ENCODE results near the gene BOC.

Gene BOC

DNA sequence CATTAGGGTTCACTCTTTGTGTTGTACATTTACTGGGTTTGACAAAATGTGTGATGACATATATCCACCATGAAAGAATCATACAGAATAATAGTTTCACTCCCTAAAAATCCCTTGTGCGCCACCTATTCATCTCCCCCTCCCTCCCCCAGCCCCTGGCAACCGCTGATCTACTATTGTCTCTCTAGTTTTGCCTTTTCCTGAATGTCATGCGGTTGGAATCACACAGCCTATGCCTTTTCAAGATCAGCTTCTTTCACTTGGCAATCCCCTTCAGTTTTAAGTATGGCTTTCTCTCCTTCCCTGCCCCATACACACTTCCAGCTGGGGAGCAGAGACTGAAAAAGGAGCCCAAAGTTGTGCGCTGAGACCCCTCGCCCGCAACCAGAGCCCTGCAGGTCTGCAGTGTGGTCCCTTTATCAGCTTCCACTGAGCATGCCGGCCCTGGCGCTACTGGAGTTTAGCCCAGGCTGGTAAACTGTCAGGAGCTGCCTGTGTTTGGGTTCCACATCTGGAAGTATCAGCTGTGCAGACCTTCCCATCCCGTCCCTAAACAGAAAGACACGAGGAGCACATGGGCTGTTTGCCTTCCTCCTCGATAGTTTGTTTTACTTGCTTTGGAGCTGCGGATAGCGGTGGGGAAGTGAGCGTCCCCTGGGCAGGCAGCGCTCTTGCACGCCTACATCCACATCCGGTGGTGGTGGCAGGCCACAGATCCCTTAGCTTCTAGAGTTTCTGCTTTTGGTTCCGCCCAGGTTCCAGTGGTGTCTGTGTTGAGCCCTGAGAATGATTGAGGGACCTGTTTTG is 12.3 kb downstream of the BOC start:
- TF ChIP-seq TCF12 (IDR thresholded peaks at IDR 0.05; ENCODE audit: low read depth) = no peak
- no peak for TF ChIP-seq EP300 (IDR thresholded peaks at IDR 0.05; ENCODE audit: borderline replicate concordance)
- no peak for TF ChIP-seq FOXM1 (IDR thresholded peaks at IDR 0.05; ENCODE audit: borderline replicate concordance, low read depth)
- no peak for TF ChIP-seq RAD21 (IDR thresholded peaks at IDR 0.05; ENCODE audit: low read depth)
- TF ChIP-seq TEAD4 (IDR thresholded peaks at IDR 0.05) = no peak
- no peak for TF ChIP-seq NFIC (IDR thresholded peaks at IDR 0.05)
- TF ChIP-seq, protein P1, sequence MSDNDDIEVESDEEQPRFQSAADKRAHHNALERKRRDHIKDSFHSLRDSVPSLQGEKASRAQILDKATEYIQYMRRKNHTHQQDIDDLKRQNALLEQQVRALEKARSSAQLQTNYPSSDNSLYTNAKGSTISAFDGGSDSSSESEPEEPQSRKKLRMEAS (IDR thresholded peaks at IDR 0.05) = no peak
- TF ChIP-seq YY1 (IDR thresholded peaks at IDR 0.05; ENCODE audit: low read depth) = no peak
- TF ChIP-seq CREB1 (IDR thresholded peaks at IDR 0.05; ENCODE audit: low read depth) = no peak
- TF ChIP-seq, protein P2, sequence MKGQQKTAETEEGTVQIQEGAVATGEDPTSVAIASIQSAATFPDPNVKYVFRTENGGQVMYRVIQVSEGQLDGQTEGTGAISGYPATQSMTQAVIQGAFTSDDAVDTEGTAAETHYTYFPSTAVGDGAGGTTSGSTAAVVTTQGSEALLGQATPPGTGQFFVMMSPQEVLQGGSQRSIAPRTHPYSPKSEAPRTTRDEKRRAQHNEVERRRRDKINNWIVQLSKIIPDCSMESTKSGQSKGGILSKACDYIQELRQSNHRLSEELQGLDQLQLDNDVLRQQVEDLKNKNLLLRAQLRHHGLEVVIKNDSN (IDR thresholded peaks at IDR 0.05) = no peak
- TF ChIP-seq ZBTB7A (IDR thresholded peaks at IDR 0.05; ENCODE audit: low read depth) = no peak
- no peak for TF ChIP-seq EGR1 (IDR thresholded peaks at IDR 0.05)
- TF ChIP-seq TAF1 (IDR thresholded peaks at IDR 0.05; ENCODE audit: low read depth) = no peak
- TF ChIP-seq CEBPB (IDR thresholded peaks at IDR 0.05) = no peak
- TF ChIP-seq, protein P3, sequence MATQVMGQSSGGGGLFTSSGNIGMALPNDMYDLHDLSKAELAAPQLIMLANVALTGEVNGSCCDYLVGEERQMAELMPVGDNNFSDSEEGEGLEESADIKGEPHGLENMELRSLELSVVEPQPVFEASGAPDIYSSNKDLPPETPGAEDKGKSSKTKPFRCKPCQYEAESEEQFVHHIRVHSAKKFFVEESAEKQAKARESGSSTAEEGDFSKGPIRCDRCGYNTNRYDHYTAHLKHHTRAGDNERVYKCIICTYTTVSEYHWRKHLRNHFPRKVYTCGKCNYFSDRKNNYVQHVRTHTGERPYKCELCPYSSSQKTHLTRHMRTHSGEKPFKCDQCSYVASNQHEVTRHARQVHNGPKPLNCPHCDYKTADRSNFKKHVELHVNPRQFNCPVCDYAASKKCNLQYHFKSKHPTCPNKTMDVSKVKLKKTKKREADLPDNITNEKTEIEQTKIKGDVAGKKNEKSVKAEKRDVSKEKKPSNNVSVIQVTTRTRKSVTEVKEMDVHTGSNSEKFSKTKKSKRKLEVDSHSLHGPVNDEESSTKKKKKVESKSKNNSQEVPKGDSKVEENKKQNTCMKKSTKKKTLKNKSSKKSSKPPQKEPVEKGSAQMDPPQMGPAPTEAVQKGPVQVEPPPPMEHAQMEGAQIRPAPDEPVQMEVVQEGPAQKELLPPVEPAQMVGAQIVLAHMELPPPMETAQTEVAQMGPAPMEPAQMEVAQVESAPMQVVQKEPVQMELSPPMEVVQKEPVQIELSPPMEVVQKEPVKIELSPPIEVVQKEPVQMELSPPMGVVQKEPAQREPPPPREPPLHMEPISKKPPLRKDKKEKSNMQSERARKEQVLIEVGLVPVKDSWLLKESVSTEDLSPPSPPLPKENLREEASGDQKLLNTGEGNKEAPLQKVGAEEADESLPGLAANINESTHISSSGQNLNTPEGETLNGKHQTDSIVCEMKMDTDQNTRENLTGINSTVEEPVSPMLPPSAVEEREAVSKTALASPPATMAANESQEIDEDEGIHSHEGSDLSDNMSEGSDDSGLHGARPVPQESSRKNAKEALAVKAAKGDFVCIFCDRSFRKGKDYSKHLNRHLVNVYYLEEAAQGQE (IDR thresholded peaks at IDR 0.05; ENCODE audit: low read depth) = no peak

DNA sequence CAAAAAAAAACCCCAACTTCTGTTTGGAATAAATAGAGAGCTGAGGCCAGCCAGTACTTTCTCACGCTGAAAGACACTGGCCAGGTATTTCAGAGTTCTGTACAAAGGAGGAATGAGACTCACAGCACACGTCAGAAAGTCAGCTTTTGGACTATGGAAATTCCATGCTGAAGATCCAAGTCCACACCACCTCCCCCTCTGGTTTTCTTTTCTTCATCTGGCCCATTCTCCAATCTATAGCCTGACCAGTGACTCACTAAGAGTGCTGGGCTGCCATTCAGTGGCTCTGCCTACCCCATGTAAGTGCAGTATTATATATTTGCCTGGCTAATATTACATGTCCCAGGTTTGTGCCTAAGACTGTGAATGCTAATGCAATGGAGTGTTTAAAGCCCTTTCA is 13.9 kb downstream of the BOC start:
- TF ChIP-seq TEAD4 (IDR thresholded peaks at IDR 0.05) (no peak), CREB1 (IDR thresholded peaks at IDR 0.05; ENCODE audit: low read depth) (no peak), EP300 (IDR thresholded peaks at IDR 0.05; ENCODE audit: borderline replicate concordance) (no peak), RAD21 (IDR thresholded peaks at IDR 0.05; ENCODE audit: low read depth) (no peak), TCF12 (IDR thresholded peaks at IDR 0.05; ENCODE audit: low read depth) (no peak), CEBPB (IDR thresholded peaks at IDR 0.05) (no peak), ZBTB7A (IDR thresholded peaks at IDR 0.05; ENCODE audit: low read depth) (no peak)
- TF ChIP-seq, protein P2 (IDR thresholded peaks at IDR 0.05) = no peak

DNA sequence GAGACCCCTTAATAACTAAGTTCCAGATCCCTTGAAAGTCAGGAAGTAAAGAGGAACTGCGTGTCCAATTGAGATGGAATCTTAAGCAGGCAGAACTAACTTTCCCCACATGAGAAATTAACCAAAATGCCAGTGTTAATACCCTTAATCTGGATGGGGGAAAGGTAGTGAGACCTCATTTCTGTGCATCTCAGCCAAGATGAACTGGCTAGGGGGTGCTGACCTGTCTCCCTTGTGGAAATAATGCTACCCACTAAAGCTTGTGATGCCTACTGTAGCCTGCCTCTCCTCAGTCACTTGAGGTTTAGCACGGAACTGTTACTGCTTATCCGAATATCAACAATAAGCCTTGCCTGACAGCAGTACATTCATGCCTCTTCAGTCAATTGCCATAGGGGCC is 15.1 kb downstream of the BOC start:
- TF ChIP-seq EGR1 (IDR thresholded peaks at IDR 0.05) (no peak), TAF1 (IDR thresholded peaks at IDR 0.05; ENCODE audit: low read depth) (no peak), YY1 (IDR thresholded peaks at IDR 0.05; ENCODE audit: low read depth) (no peak), CEBPB (IDR thresholded peaks at IDR 0.05) (no peak), EP300 (IDR thresholded peaks at IDR 0.05; ENCODE audit: borderline replicate concordance) (no peak), RAD21 (IDR thresholded peaks at IDR 0.05; ENCODE audit: low read depth) (no peak), ZBTB7A (IDR thresholded peaks at IDR 0.05; ENCODE audit: low read depth) (no peak)
- TF ChIP-seq, protein P1 (IDR thresholded peaks at IDR 0.05) = no peak

DNA sequence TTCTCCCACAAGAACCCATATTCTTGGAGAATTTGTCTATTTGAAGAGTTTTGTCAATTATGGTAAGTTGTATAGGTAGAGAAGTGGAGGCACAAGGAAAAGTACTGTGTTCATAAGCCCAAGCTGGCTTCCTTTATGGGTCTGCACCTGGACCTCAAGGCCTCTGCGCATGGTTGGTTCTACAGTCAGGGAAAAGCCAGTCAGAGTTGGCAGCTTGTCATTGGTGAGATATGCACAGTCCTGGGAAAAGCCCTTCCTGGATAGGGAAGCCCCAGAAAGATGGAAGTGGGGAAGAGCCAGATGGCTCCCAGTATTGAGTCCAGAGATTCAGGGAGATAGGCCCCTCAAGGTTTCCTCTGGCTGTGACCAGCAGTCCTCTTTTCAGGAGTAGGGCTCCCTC is 15.8 kb downstream of the BOC start:
- no peak for TF ChIP-seq ZBTB7A (IDR thresholded peaks at IDR 0.05; ENCODE audit: low read depth)
- TF ChIP-seq TAF1 (IDR thresholded peaks at IDR 0.05; ENCODE audit: low read depth) = no peak
- TF ChIP-seq, protein P2 (IDR thresholded peaks at IDR 0.05) = no peak
- TF ChIP-seq FOXM1 (IDR thresholded peaks at IDR 0.05; ENCODE audit: borderline replicate concordance, low read depth) = no peak
- TF ChIP-seq, protein P3 (IDR thresholded peaks at IDR 0.05; ENCODE audit: low read depth) = no peak
- TF ChIP-seq YY1 (IDR thresholded peaks at IDR 0.05; ENCODE audit: low read depth) = no peak
- TF ChIP-seq CREB1 (IDR thresholded peaks at IDR 0.05; ENCODE audit: low read depth) = no peak
- TF ChIP-seq EGR1 (IDR thresholded peaks at IDR 0.05) = no peak
- TF ChIP-seq CEBPB (IDR thresholded peaks at IDR 0.05) = no peak
- TF ChIP-seq, protein P1 (IDR thresholded peaks at IDR 0.05) = no peak
- no peak for TF ChIP-seq RAD21 (IDR thresholded peaks at IDR 0.05; ENCODE audit: low read depth)
- no peak for TF ChIP-seq TEAD4 (IDR thresholded peaks at IDR 0.05)
- TF ChIP-seq EP300 (IDR thresholded peaks at IDR 0.05; ENCODE audit: borderline replicate concordance) = no peak
- no peak for TF ChIP-seq TCF12 (IDR thresholded peaks at IDR 0.05; ENCODE audit: low read depth)
